Cardiac muscle cell (in vitro differentiated cells and primary cell): Measurements from ENCODE around the gene ZNF76. TPM values are rescaled to one million over a fixed set of nuclear protein-coding genes. Genes with fewer than 3 reads are reported as not detected.

Experiments used
- DNase-seq, 2 donors: peaks; one replicate each; pipeline versions ENCODE4 v3.0.0 to v3.0.0-alpha.2; 2010 to 2017; ENCODE audit warnings: low read depth in 1 of 2, low spot score in 1 of 2
- H3K27ac ChIP-seq: fragments of 200-600 bp; sonication (generic); 2 replicates; pipeline ENCODE4 v1.5.1; 2016
- H3K27me3 ChIP-seq: fragments of 200-600 bp; sonication (generic); 2 replicates; pipeline ENCODE4 v1.6.0; 2016; ENCODE audit warnings: control low read depth
- H3K36me3 ChIP-seq: fragments of 200-600 bp; sonication (generic); 2 replicates; pipeline ENCODE4 v1.5.1; 2016; ENCODE audit warnings: control low read depth
- H3K4me1 ChIP-seq: fragments of 200-600 bp; sonication (generic); 2 replicates; pipeline ENCODE4 v1.8.1; 2017; ENCODE audit warnings: low read depth, mild to moderate bottlenecking, mixed run types
- H3K4me3 ChIP-seq: fragments of 200-600 bp; sonication (generic); 2 replicates; pipeline ENCODE4 v1.5.1; 2016; ENCODE audit warnings: mild to moderate bottlenecking
- H3K9me3 ChIP-seq: fragments of 200-600 bp; sonication (generic); 2 replicates; pipeline ENCODE4 v1.5.1; 2017; ENCODE audit warnings: low read depth, mild to moderate bottlenecking, control low read depth
- polyA plus RNA-seq: library from polyadenylated mRNA; unstranded; fragments of >200 nt; fragmentation: Nextera tagmentation; extraction: Ambion mirVana; gene quantifications from 2 replicates; pipeline ENCODE4 v1.2.1, GENCODE V29; 2016
- total RNA-seq: library from RNA; depleted of rRNA; stranded (reverse); fragments of >200 nt; gene quantifications from 2 replicates; pipeline ENCODE4 v1.2.3, GENCODE V29; 2016
- TF ChIP-seq, protein P1 (sequence below): IDR thresholded peaks from 2 replicates; pipeline ENCODE4 v1.5.1; 2012; ENCODE audit warnings: low read depth, mild to moderate bottlenecking, low read length

ZNF76 gene
- total and polyA plus RNA-seq, 2 experiments from 2014 or later, result 46.2 to 59.6 TPM

DNA sequence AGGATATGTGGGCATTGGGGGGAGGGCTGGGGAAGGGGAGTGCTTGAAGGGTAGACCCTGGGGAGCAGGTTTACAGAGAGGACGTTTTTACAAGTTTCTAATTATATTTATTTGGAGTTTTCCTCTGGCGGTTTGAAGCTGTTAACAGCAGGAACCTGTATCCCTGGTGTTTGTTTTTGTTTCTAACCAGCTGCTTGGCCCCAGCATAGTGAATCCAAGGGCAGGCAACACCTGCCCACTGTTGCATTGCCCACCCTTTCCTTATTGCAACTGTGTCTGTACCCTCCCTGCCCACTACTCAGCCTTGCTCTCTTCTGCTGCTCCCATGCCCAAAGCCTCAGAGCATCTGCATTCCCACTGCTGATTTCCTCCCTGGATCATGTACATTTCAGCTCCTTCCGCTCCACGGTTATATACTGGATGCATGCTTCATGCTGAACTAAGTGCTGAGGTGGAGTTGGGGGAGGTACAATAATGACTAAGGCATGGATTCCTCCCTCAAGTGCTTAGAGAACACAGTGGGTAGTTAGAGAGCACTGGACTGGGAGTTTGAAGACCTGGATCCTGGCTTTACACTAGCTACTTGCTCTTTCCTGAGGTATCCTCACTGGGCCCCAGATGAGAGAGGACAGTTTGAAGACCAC is 39.7 kb upstream of the ZNF76 start:
- Histone ChIP-seq H3K9me3 (no peaks in the 10 kb centered on the region), H3K4me1 (peaks cover 54% of the 10 kb centered on the region), H3K27ac (peak overlapping the region; percentile 83), H3K27me3 (no peaks in the 10 kb centered on the region), H3K36me3 (no peaks in the 10 kb centered on the region), H3K4me3 (no peak overlapping the region)
- DNase-seq, result no peak
- TF ChIP-seq, protein P1, sequence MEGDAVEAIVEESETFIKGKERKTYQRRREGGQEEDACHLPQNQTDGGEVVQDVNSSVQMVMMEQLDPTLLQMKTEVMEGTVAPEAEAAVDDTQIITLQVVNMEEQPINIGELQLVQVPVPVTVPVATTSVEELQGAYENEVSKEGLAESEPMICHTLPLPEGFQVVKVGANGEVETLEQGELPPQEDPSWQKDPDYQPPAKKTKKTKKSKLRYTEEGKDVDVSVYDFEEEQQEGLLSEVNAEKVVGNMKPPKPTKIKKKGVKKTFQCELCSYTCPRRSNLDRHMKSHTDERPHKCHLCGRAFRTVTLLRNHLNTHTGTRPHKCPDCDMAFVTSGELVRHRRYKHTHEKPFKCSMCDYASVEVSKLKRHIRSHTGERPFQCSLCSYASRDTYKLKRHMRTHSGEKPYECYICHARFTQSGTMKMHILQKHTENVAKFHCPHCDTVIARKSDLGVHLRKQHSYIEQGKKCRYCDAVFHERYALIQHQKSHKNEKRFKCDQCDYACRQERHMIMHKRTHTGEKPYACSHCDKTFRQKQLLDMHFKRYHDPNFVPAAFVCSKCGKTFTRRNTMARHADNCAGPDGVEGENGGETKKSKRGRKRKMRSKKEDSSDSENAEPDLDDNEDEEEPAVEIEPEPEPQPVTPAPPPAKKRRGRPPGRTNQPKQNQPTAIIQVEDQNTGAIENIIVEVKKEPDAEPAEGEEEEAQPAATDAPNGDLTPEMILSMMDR, result no peak

DNA sequence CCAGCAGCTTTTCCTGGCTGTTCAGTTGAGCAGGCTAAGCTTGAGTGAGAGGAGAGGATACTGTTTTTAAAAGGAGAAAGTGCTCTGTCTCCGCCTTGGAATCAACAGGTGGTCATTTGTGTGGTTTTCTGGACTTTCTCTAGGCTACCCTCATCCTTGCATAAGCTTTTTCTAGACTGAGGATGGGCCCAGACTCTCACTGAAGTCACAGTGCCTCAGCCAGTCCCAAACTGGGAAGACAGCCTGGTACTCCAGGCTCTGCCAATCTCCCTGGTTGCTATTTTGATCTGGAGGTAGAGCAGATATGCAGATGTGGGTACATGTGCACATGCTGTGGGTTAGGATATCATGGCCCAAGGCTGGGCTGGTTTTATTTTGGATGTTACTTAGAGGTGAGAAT is 38.8 kb upstream of the ZNF76 start:
- no peak for DNase-seq
- no peaks in the 10 kb centered on the region for H3K9me3 ChIP-seq
- H3K4me1 ChIP-seq, result peaks cover 61% of the 10 kb centered on the region
- no peaks in the 10 kb centered on the region for H3K36me3 ChIP-seq
- H3K27me3 ChIP-seq, result no peaks in the 10 kb centered on the region
- TF ChIP-seq, protein P1, result no peak
- no peak overlapping the region for H3K27ac ChIP-seq
- H3K4me3 ChIP-seq, result no peak overlapping the region

DNA sequence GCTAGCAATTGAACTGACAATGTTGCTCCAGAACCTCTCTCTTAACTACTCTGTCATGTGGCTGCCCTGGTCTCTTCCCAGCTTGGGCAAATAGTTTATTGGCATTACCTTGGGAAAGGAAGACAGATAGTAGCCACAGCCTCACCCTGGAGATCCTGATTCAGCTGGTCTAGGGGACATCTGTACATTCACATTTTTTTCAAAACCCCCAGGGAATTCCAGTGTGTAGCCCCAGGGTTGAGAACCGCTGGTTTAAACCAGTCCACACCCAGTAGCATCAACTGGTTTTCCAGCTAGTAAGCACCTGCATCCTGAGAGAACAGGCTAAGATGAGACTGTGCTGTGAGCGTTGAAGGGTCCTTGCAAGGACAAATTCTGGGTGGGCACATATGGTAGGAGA is 36.1 kb upstream of the ZNF76 start:
- no peak overlapping the region for H3K27ac ChIP-seq
- DNase-seq, result no peak
- H3K27me3 ChIP-seq, result no peaks in the 10 kb centered on the region

DNA sequence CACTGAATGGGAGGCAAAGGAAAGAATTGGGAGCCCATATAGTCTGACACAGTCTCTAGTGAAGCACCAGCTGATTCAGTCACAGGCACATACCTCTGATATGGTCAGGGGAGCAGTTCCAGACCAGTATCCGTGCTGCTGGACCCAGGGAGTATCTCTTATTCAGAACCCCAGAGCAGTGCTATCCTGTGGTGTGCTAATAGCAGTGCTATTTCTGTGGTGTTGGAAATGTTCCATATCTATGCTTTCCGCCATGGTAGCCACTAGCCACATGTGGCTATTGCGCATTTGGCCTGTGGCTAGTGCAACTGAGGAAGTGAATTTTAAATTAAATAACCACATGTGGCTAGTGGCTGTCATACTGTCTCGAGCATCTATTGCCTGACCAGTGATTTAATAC is 34.8 kb upstream of the ZNF76 start:
- peak in 1 of 2 donors; percentile 24 for DNase-seq

More for the DNA sequence above, 36.1 kb upstream of the ZNF76 start:
- Histone ChIP-seq H3K4me3 (no peak overlapping the region), H3K4me1 (peaks cover 46% of the 10 kb centered on the region), H3K36me3 (no peaks in the 10 kb centered on the region), H3K9me3 (no peaks in the 10 kb centered on the region)
- TF ChIP-seq, protein P1, result no peak

DNA sequence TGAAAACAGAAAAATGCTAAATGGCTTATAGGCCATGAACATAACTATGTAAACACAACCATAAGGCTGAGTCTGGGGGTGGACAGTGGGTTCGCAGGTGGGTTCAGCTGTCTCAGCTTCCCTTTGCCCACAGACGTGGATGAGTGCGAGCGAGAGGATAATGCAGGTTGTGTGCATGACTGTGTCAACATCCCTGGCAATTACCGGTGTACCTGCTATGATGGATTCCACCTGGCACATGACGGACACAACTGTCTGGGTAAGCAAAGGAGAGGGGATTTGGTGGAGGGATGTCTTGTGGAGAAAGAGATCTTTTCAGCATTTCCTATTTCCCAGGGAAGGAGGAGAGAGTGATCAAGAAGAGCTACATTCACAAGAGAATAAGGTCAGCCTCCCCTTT is 31.1 kb upstream of the ZNF76 start:
- H3K27me3 ChIP-seq, result no peaks in the 10 kb centered on the region
- TF ChIP-seq, protein P1, result no peak
- DNase-seq, result no peak
- peaks cover 8% of the 10 kb centered on the region for H3K36me3 ChIP-seq
- H3K4me1 ChIP-seq, result peaks cover 26% of the 10 kb centered on the region
- H3K27ac ChIP-seq, result no peak overlapping the region
- no peak overlapping the region for H3K4me3 ChIP-seq
- H3K9me3 ChIP-seq, result no peaks in the 10 kb centered on the region

More for the DNA sequence above, 34.8 kb upstream of the ZNF76 start:
- Histone ChIP-seq H3K9me3 (no peaks in the 10 kb centered on the region), H3K4me1 (peaks cover 33% of the 10 kb centered on the region), H3K27ac (no peak overlapping the region), H3K36me3 (no peaks in the 10 kb centered on the region), H3K27me3 (no peaks in the 10 kb centered on the region), H3K4me3 (no peak overlapping the region)
- TF ChIP-seq, protein P1, result no peak
